Stomach (tissue), 9 donors: ENCODE results near the gene CYP27A1. TPM values are rescaled to one million over a fixed set of nuclear protein-coding genes. Genes with fewer than 3 reads are reported as not detected.
A peak's percentile ranks its signal among the peaks of the same experiment; 100 is the strongest.

Experiments
- DNase-seq, 2 donors: peaks; one replicate each; pipeline versions ENCODE4 v3.0.0 to v3.0.0-alpha.2; 2013 to 2019
- H3K27ac ChIP-seq, 5 donors: fragments of 200-600 bp in 4 of 5; sonication (generic) in 4 of 5; one replicate each; pipeline ENCODE4 v1.5.1; 2013 to 2019; ENCODE audit warnings: mild to moderate bottlenecking in 1 of 5, moderate library complexity in 1 of 5
- H3K27me3 ChIP-seq, 3 donors: fragments of 200-600 bp; sonication (generic); one replicate each; pipeline ENCODE4 v1.5.1; 2017 to 2019; ENCODE audit warnings: mixed run types in 1 of 3
- H3K36me3 ChIP-seq, 4 donors: fragments of 200-600 bp; sonication (generic); 1 replicate in 3 of 4; 2 replicates in 1 of 4; pipeline ENCODE4 v1.5.1; 2016 to 2019
- H3K4me1 ChIP-seq, 4 donors: fragments of 200-600 bp; sonication (generic); one replicate each; pipeline ENCODE4 v1.5.1; 2016 to 2019
- H3K4me3 ChIP-seq, 4 donors: fragments of 200-600 bp; sonication (generic) in 3 of 4; one replicate each; pipeline ENCODE4 v1.5.1; 2016 to 2019; ENCODE audit warnings: mild to moderate bottlenecking in 1 of 4
- H3K9me3 ChIP-seq, 4 donors: fragments of 200-600 bp; sonication (generic); one replicate each; pipeline ENCODE4 v1.5.1; 2016 to 2019
- EP300 ChIP-seq: sonication (generic); formaldehyde crosslinking; IDR thresholded peaks from one replicate; pipeline ENCODE4 v1.6.1; 2017; ENCODE audit warnings: antibody characterized with exemption
- POLR2A ChIP-seq, 4 donors: fragments of 450-650 bp; IDR thresholded peaks; one replicate each; pipeline ENCODE4 v1.6.1; 2016; ENCODE audit warnings: antibody characterized with exemption in 4 of 4, control low read depth in 2 of 4, mild to moderate bottlenecking in 1 of 4, moderate library complexity in 1 of 4
- POLR2AphosphoS5 ChIP-seq, 3 donors: sonication (generic); formaldehyde crosslinking; IDR thresholded peaks; one replicate each; pipeline ENCODE4 v1.6.1; 2016; ENCODE audit warnings: antibody characterized with exemption in 3 of 3
- WGBS, 5 donors: extraction: QIAGEN DNeasy Blood & Tissue Kit in 3 of 5; methylation state at CpG; one replicate each; pipeline versions ENCODE4 v1.1.5 to v1.1.7; 2013 to 2018; 5-methylcytosine and 5-hydroxymethylcytosine counted together
- intact Hi-C: fragments of 100-400 bp; cut with DNase I; formaldehyde crosslinking; loops from one replicate; pipeline ENCODE4 v1.15.1; 2023; ENCODE audit warnings: low total_unique reads
- polyA plus RNA-seq, 3 donors: library from polyadenylated mRNA; stranded (reverse); fragments of 200-250 nt; gene quantifications; one replicate each; pipeline ENCODE4 v1.2.3, GENCODE V29; 2013
- total RNA-seq, 5 donors: library from RNA; depleted of rRNA; stranded (reverse); fragments of >200 nt; gene quantifications; one replicate each; pipeline versions ENCODE4 v1.1.0 to v1.2.3, GENCODE V29; 2014 to 2016
- TF ChIP-seq, protein P1 (sequence below), 7 experiments: fragments of 450-650 bp in 4 of 7; fragments of 200-600 bp in 3 of 7; sonication (generic) in 3 of 7; IDR thresholded peaks; one replicate each; pipeline ENCODE4 v1.5.1; 2016 to 2019; ENCODE audit warnings: antibody characterized with exemption in 7 of 7, control low read depth in 2 of 7, mild to moderate bottlenecking in 1 of 7
- donor health status: healthy with polysubstance abuse.
- donor health status: Bipolar disorder and iron deficiency.
- donor health status: healthy.

Gene CYP27A1
- total and polyA plus RNA-seq, 8 donors, result 4.4 to 546 (median 13.6) TPM

DNA sequence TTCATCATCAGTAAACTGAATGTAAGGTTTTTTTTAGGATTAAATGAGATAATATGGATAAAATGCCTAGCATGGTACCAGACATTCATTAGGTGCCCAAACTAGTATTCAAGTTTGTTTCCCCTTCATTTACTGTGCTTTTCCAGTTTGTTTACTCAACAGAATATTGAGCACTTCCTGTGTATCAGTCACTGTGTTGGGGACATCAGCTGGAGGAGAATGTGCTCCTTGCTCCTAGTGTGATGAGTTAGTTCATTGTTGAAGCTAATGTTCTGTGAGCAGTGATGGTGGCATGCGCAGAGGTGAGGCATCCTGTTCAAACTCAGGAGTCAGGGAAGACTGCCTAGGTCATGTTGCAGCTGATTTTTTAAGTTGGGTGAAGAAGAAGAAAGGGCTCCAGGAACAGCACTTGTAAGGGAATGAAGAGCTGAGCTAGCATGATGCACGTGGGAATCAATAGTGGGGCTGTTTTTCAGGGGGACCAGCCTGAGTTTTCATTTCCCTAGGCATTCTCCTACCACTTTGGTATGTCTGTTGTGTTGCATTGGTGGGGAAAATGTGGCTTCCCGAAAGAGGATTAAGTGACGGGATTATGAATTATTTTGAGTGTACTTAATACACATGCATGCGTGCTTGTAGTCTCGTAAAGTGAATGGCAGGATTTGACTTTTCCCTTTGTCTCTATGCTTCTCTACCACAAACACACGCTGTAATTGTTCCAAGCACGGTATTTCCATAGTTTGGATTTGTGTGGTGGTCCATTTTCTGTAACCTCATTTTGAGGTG is 47.6 kb upstream of the CYP27A1 start:
- Histone ChIP-seq H3K36me3 (peaks cover 12 to 27% (median 22%) of the 10 kb centered on the region in 4 donors), H3K27ac (peak overlapping the region in 2 of 5 donors; percentile 39 to 75)
- 92 to 98% (median 96%) methylated on average over 8 of the region's 8 CpGs for WGBS, 5 donors

GRCh38 chr2:218736531-218736930 is 45.4 kb upstream of the CYP27A1 start:
- 72 to 93% (median 82%) methylated on average over 2 of the region's 2 CpGs for WGBS, 5 donors
- H3K27me3 ChIP-seq, result no peaks in the 10 kb centered on the region
- TF ChIP-seq POLR2AphosphoS5 (IDR thresholded peaks at IDR 0.05) (no peak), POLR2A (IDR thresholded peaks at IDR 0.05) (no peak), EP300 (no peak)
- TF ChIP-seq, protein P1, sequence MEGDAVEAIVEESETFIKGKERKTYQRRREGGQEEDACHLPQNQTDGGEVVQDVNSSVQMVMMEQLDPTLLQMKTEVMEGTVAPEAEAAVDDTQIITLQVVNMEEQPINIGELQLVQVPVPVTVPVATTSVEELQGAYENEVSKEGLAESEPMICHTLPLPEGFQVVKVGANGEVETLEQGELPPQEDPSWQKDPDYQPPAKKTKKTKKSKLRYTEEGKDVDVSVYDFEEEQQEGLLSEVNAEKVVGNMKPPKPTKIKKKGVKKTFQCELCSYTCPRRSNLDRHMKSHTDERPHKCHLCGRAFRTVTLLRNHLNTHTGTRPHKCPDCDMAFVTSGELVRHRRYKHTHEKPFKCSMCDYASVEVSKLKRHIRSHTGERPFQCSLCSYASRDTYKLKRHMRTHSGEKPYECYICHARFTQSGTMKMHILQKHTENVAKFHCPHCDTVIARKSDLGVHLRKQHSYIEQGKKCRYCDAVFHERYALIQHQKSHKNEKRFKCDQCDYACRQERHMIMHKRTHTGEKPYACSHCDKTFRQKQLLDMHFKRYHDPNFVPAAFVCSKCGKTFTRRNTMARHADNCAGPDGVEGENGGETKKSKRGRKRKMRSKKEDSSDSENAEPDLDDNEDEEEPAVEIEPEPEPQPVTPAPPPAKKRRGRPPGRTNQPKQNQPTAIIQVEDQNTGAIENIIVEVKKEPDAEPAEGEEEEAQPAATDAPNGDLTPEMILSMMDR (IDR thresholded peaks at IDR 0.05), result no peak
- intact Hi-C loops, result no loop called here
- no peak for DNase-seq
- peaks cover 21 to 48% (median 44%) of the 10 kb centered on the region in 4 donors for H3K36me3 ChIP-seq
- peaks cover 4 to 30% (median 15%) of the 10 kb centered on the region in 4 donors for H3K4me1 ChIP-seq
- H3K4me3 ChIP-seq, result no peak overlapping the region
- H3K9me3 ChIP-seq, result no peaks in the 10 kb centered on the region
- H3K27ac ChIP-seq, result no peak overlapping the region

More for the DNA sequence above, 47.6 kb upstream of the CYP27A1 start:
- intact Hi-C loops, result no loop called here
- Histone ChIP-seq H3K4me1 (peaks cover 4 to 40% (median 18%) of the 10 kb centered on the region in 4 donors), H3K9me3 (no peaks in the 10 kb centered on the region), H3K4me3 (no peak overlapping the region), H3K27me3 (no peaks in the 10 kb centered on the region)
- DNase-seq, result no peak
- TF ChIP-seq POLR2AphosphoS5 (IDR thresholded peaks at IDR 0.05), result no peak
- TF ChIP-seq, protein P1 (IDR thresholded peaks at IDR 0.05), result no peak
- no peak for TF ChIP-seq POLR2A (IDR thresholded peaks at IDR 0.05)
- TF ChIP-seq EP300, result no peak

DNA sequence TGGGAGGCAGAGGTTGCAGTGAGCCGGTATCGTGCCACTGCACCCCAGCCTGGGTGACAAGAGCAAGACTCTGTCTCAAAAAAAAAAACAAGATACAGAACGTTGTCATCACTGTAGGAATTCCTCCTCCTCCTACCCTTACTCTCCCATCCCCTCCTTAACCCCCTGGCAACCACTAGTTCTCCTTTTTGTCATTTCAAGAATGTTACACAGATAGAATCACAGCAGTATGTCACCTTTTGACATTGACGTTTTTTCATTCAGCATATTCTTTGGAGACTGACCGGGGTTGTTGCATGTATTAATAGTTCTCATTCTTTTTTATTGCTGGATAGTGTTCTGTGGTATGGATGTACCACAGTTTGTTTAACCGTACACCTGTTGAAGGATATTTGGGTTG is 38.9 kb upstream of the CYP27A1 start:
- no peak overlapping the region for H3K27ac ChIP-seq
- no peaks in the 10 kb centered on the region for H3K9me3 ChIP-seq
- TF ChIP-seq EP300 (no peak), POLR2AphosphoS5 (IDR thresholded peaks at IDR 0.05) (no peak), POLR2A (IDR thresholded peaks at IDR 0.05) (no peak)
- TF ChIP-seq, protein P1 (IDR thresholded peaks at IDR 0.05), result no peak
- no peak overlapping the region for H3K4me3 ChIP-seq
- no peak for DNase-seq
- peaks cover 0 to 8% (median 0%) of the 10 kb centered on the region in 4 donors for H3K4me1 ChIP-seq
- intact Hi-C loops, result no loop called here
- WGBS, 5 donors, result 78 to 85% (median 81%) methylated on average over 6 of the region's 6 CpGs
- H3K36me3 ChIP-seq, result peaks cover 40 to 96% (median 87%) of the 10 kb centered on the region in 4 donors
- H3K27me3 ChIP-seq, result no peaks in the 10 kb centered on the region

DNA sequence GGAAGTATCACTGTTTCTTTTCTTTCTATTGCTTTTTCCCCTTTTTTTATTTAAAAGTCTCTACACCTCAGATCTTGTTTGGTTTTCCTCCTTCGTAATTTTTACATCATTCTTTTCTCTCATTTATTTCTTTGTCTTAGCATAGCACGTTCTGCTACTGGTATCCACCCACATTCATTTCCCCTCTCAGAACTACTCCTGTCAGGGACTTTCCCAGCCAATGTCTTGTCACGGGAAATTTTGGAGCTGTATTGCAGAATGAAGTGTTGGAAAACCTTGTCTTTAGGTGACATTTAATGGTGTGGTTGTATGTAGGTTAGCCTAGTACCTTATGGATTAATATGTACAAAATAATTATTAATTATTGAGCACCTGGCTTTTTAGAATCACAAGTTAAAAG is 37.3 kb upstream of the CYP27A1 start:
- no peak for DNase-seq
- Histone ChIP-seq H3K36me3 (peaks cover 47 to 96% (median 87%) of the 10 kb centered on the region in 4 donors), H3K27me3 (no peaks in the 10 kb centered on the region), H3K4me3 (no peak overlapping the region), H3K4me1 (peaks cover 0 to 8% (median 0%) of the 10 kb centered on the region in 4 donors), H3K9me3 (no peaks in the 10 kb centered on the region), H3K27ac (peak overlapping the region in 2 of 5 donors; percentile 42 to 45)
- no peak for TF ChIP-seq POLR2A (IDR thresholded peaks at IDR 0.05)
- TF ChIP-seq POLR2AphosphoS5 (IDR thresholded peaks at IDR 0.05), result no peak
- TF ChIP-seq EP300, result no peak
- TF ChIP-seq, protein P1 (IDR thresholded peaks at IDR 0.05), result no peak
- intact Hi-C loops, result no loop called here
- 62 to 82% (median 71%) methylated on average over 3 of the region's 3 CpGs for WGBS, 5 donors
